ENCODE results near the gene ANKMY1. TPM values are rescaled to one million over a fixed set of nuclear protein-coding genes. Genes with fewer than 3 reads are reported as not detected.

The ANKMY1 gene
- total and polyA plus RNA-seq, 2 of the 13 experiments (the other 11 are each of a cell fraction or from before 2014, with no cell fraction given): 11.7 to 18.8 TPM

GRCh38 chr2:240437861-240438809 is 119.7 kb downstream of the ANKMY1 start (continued):
- no peak for TF ChIP-seq ZNF407 (CRISPR knock-in tag; IDR thresholded peaks at IDR 0.05; ENCODE audit: not compliant biosample characterization)
- TF ChIP-seq ZMAT3 (CRISPR knock-in tag; conservative IDR thresholded peaks at IDR 0.05): 0 out of 2 replicates have a peak, but pooled peaks have one; percentile 53
- no peak for TF ChIP-seq ZNF207 (IDR thresholded peaks at IDR 0.05; ENCODE audit: borderline replicate concordance)
- TF ChIP-seq HIVEP1 (CRISPR knock-in tag; IDR thresholded peaks at IDR 0.05): no peak
- TF ChIP-seq CHCHD3 (CRISPR knock-in tag; IDR thresholded peaks at IDR 0.05): no peak
- TF ChIP-seq KDM4B (CRISPR knock-in tag; IDR thresholded peaks at IDR 0.05): 0 out of 2 replicates have a peak, but pooled peaks have one; percentile 50
- TF ChIP-seq PATZ1 (CRISPR knock-in tag; IDR thresholded peaks at IDR 0.05): peak; percentile 67
- 0 out of 2 replicates have a peak, but pooled peaks have one; percentile 3 for TF ChIP-seq ZNF34 (CRISPR knock-in tag; IDR thresholded peaks at IDR 0.05; ENCODE audit: borderline replicate concordance)
- no peak for TF ChIP-seq SRY (CRISPR knock-in tag; IDR thresholded peaks at IDR 0.05)
- no peak for TF ChIP-seq TRIM24 (CRISPR knock-in tag; IDR thresholded peaks at IDR 0.05)
- TF ChIP-seq HNRNPLL (IDR thresholded peaks at IDR 0.05; ENCODE audit: low read depth, low read length, poor library complexity, severe bottlenecking): peak; percentile 34
- no peak for TF ChIP-seq PTBP1 (IDR thresholded peaks at IDR 0.05; ENCODE audit: low read depth, low read length, poor library complexity, severe bottlenecking)
- TF ChIP-seq SOX13 (IDR thresholded peaks at IDR 0.05): no peak
- TF ChIP-seq SOX13 (CRISPR knock-in tag; conservative IDR thresholded peaks at IDR 0.05 in 1 of 2, IDR thresholded peaks at IDR 0.05 in 1 of 2): 0 out of 4 replicates have a peak, but pooled peaks of 1 of the 2 experiments have one; percentile 17
- TF ChIP-seq ZNF614 (CRISPR knock-in tag; IDR thresholded peaks at IDR 0.05; ENCODE audit: borderline replicate concordance): 0 out of 2 replicates have a peak, but pooled peaks have one; percentile 59
- TF ChIP-seq SOX6 (IDR thresholded peaks at IDR 0.05): no peak
- 0 out of 2 replicates have a peak, but pooled peaks have one; percentile 42 for TF ChIP-seq SOX6 (CRISPR knock-in tag; IDR thresholded peaks at IDR 0.05)

All from HepG2 (cell line).